Suppressor macrophage treated with lipopolysaccharide for 1 hour (primary cell): ENCODE measurements around the gene POU2F2.

Source experiments
- DNase-seq, 3 donors: peaks; one replicate each; pipeline ENCODE4 v3.0.0-alpha.2; 2020 to 2022

Gene POU2F2

DNA sequence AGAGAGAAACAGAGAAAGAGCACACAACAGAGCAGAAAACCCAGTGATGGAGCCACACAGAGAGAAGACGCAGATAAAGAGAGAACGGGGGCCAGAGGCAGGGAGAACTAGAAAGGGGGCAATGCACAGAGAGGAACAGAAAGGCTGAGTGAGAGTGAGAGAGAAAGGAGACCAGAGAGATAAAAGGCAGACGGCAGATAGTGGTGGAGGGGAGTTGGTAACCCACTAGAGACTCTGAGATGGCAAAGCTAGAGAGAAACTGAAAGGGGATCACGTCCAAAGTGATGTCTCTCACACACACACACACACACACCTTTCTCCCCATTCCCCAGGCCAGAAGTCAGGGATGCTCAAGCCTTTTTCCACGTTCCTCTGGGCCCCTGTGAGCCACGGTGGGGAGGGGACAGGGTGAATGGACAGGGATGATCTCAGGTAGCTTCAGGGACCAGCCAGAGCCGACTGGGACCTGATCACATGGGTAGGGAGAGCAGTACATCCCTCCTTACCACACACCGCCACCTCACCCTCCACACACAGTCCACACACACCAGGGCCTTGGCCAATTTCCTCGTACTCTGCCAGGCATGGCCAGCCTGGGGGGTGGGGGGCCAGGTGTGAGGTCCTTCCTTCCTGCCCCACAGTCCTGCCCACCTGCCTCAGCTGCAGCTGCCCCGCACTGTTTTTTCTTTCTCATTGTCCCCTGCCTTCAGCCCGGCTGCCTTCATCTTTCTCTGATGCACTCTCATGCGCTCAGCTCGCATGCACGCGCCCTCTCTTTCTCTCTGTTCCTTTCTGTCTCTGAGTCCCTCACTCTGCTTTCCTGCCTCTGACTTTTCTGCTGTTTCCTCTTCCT lies 22.5 kb upstream of the POU2F2 start:
- no peak for DNase-seq

DNA sequence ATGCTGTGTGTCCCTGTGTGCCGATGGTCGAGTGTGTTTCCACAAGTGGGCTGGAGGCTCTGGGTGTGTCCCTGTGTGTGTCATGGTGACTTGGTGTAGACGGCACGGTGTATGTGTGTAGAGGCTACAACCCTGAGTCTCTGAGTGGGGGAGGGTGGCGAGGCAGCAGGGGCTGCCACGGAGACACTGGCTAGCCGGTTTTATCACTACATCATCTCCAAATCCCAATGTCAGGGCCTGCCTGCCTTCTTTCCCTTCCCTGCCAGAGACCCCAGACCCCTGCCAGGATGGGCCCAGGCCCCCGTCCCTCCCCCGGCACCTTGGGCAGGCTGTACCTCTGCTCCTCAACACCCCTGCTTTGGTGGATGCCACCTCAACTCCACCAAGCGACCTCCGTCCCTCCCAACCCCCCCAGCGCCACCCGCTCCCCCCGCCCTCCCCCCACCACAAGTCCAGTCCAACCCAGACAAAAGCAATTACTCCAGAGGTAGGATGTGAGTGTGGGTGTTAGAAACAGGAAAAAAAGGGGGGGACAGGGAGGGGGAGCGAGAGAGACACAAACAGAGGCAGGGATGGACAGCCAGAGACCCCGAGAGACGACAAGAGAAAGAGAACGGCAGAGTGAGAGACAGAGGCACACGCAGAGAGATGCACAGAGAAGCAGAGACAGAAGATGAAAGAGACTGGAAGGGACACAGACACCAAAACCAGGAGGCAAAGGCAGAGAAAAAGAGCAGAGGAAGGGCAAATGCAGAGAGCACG lies 21.6 kb upstream of the POU2F2 start:
- DNase-seq: no peak

DNA sequence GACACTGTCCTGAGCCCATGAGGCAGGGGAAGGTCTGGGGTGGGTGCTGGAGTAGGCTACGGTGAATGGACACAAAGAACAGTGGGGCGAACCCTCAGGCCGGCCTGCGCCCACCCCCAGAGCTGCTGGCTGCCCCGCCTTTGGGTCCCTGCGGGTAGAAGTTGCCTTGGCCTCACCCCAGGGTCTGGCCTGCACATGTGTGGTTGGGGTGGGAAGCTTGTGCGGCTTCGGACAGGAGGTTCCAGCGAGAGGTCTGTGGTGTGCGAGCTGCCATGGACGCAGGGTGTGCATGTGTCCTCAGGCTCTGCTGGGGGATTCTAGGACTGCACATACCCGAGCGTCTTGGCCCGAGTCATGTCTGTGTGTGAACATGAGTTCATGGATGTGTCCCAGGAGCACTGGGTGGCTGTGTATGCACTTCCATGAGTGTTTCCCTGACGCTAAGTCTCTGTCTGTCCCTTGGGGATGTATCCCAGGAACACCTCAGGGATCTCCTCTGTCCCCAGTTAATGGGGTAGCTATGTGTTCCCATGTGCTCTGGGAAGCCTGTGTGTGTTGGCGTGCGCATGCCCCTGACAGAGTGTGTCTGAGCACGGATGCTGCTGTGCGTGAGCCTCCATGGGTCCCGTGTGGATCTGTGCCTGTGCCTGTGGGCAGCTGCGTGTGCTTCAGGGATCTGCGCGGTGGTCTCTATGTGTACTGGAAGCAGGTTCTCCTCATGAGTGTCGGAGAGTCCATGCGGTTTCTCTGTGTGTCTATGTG lies 20.8 kb upstream of the POU2F2 start:
- no peak for DNase-seq

DNA sequence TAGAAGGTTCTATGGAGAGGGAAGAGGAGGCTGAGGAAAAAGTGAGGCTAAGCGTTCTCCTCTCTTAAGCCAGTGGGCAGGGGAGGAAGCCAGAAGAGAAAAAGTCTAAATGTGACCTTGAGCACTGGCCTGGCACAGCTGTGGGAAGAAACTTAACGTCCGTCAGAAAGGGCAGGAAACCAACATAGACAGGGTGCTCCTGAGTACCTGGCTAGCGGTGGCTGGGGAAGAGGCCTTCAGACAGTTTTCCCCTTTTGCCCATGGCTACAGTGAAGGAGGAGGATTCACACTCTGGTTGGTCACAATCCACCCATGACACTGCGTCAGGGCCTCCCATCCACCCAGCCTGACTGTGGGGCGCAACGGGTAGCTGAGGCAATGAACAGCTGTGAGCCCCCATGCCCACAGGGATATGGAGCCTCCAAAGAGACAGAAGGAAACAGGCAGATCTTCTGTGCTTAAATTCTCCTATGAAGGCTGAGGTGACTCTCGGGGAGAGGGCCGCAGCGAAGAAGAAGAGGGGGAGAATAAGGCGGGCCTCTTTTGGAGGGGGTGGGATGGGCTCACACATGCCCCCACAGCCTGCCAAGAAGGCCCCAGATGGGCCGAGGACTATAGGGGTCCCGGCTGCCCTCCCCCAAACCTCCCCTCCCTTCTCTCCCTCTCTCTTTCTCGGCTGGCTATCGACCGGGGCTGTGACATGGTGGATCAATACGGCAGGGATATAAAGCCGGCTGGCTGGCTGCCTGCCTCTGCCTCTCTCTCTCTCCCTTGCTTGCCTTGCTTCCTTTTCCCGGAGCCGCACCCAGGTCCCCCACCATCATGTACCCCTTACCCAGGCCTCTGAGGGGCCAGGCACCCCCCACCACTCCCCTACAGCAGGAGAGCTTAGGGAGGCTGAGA lies 19.8 kb upstream of the POU2F2 start:
- DNase-seq: no peak

DNA sequence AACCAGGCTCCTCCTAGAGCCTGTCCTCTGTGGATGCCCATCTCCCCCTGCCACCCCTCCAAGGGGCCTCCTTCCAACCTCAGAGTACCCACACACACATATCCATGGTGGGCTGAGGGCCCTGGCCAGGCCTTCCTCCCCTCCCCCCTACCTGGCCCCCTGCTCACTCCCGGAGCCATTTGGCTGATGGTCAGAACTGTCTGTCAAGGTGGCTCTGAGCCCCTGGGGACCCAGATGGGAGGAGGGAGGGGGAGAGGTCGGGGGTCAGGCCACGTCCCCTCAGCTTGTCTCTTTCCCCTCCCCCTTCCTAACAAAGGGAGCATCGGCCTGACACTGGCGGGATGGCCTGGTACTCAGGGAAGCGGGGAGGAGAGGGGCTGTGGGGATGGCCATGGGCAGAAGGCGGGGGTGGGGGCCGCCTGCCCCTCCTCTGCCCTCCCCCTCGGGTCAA lies 18.7 kb upstream of the POU2F2 start:
- DNase-seq: no peak

DNA sequence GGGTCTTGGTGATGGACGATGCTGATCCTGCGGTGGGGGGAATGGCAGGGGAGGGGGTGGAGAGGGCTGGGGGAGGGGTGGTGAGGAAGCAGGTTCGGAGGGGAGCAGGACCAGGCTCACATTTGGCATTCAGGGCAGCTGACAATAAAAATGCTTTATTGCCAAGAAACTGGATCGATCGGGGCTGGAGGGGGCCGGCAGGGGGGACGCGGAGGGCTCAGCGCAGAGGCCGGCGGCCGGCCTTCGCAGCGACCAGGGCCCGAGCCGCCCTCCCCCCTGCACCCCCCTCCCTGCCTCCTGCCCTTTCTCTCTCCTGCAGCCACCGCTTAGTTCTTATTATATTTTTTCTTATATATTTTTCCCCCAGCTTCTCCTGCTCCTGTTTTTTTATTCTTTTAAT lies 18.1 kb upstream of the POU2F2 start:
- no peak for DNase-seq

DNA sequence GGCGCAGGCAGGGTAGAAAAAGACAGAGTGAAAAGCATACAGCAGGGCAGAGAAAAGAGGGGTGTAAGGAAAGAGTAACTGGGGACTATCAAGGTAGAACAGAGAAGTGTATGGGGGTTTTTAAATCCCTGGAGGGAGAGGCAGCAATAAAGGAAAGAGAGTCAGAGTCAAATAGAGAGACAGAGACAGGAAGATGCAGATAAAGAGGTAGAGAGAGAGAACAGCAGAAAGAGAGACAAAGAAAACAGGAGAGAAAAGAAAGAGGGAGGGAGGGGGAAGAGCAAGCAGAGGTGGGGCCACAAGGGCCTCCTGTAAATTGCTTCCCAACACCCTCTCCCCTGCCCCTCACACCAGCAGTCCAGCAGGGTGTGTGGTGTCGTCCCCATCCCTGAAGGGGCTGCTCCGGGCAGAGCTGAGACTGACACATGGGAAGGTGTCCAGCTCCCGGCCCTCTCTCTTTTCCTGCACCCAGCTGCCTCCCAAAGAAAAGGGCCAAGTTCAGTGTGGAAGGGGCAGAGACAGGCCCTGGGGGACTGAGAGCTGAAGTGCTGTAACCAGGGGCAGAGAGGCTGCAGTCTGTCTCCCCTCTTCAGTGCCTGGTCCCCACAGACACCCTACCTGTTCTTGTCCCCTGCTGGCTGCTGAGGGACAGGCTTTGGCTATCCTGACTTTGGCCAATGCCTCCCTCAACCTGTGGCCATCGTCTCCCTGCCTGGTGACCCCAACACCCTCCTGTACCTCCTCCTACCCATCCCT lies 17.4 kb upstream of the POU2F2 start:
- DNase-seq: no peak

DNA sequence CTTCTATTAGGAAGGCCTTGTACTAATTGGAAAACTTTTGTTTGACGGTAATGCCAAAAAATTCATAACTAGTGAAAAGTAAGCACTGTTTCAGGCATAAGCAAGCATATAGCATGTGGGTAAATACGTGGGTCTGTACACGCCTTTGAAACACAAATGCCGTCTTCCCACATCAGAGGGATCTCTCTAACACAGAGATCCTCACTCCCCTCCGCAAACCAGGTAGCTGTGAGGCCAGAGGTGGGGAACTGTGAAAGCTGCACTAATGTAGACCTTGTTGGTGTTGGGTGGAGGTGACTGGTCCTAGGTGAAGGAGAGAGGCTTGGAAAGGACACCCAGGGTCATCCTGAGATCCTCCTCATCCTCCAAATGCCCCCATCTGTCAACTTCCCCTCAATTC lies 16.0 kb upstream of the POU2F2 start:
- DNase-seq: no peak

DNA sequence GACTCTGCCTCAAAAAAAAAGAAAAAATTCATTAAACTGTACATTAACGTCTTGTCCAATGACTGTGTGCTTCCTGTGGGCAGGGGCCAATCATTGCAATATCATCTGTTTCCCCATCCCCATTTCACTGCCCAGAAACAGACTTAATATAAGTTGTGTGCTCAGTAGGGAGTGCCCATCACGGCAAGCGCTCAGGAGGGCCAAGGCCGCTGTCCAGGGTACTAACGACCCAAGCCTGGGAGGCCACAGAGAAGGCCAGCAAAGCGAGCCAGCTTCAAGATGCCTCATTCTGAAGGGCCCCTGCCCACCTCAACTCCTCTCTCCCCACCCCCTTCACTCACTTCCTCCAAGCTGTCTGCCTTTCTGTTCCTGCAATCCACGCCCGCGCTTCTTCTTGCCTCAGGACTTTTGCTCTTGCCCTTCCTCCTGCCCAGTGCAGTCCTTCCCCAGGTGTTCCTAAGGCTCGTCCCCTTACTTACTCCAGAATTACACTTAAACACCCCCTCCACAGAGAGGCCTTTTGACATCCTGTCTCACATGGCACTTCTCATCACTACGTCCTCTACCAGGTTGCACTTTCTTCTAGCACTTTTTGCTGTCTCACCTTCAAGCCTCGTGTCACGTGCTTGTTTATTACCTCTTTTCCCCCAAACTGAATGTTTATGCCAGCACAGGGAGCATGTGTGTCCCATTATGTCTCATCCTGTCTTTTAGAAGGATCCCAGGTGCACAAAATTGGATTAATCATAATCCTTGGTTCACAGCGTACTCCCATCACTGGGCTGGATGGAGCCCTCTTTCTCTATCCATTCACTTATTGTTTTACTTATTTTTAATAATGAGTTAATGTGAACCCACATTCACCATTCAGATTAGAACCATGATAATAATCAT lies 11.3 kb upstream of the POU2F2 start:
- DNase-seq: peak in 1 of 3 donors; percentile 41

DNA sequence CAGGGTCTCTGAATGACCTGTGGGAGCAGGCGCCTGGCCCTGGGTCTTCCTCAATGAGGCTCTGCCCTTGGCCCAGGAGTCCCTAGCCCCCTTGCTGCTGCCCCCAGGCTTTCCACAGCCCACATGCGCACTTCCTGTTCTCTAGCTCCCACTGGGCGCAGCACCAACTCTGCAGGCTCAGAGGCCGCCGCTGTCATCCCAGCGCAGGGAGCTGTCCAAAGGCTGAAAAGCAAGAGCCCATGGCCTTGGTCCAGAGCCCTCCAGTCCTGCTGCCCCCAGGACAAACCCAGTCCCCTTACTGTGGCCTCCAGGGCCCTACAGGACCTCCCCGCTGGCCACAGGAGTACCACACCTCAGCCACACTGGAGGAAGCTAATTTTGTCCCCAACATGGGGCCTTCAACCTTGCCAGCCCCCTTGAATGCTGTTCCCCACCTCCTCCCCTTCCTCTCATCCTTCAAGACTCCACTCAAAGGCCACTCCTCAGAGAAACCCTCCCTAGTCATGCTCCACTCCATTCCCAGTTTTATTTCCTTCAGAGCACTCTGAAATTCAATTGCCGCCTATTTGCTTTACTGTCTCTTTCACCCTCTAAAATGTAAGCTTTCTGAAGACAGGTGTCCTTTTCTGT lies 8.0 kb upstream of the POU2F2 start:
- DNase-seq: peak; percentile 75 to 89 (median 82)

DNA sequence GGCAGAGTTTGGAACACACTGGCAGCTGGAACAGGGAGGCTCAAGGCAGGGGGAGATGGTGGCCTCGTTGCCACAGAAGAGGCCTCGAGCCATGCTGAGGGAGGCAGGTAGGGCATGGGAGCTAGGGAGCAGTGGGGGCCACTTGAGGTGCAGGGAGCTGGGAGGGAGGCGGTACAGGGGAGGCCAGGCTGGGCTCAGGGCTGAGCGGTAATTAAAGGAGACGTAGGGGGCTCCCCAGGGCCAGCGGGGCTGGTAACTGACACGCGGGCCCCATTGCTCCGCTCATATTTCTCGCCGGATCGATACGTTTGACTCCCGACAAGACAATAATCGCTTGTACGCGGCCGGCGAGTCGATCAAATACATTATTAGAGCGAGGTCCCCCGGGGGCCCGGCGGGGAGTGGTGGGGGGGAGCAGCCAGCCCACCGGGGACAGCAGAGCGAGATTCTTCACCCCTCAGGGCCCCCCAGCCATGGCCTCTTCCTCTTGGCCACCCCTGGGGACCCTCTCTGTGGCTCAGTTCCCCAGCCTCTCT lies 2.4 kb upstream of the POU2F2 start:
- DNase-seq: no peak

DNA sequence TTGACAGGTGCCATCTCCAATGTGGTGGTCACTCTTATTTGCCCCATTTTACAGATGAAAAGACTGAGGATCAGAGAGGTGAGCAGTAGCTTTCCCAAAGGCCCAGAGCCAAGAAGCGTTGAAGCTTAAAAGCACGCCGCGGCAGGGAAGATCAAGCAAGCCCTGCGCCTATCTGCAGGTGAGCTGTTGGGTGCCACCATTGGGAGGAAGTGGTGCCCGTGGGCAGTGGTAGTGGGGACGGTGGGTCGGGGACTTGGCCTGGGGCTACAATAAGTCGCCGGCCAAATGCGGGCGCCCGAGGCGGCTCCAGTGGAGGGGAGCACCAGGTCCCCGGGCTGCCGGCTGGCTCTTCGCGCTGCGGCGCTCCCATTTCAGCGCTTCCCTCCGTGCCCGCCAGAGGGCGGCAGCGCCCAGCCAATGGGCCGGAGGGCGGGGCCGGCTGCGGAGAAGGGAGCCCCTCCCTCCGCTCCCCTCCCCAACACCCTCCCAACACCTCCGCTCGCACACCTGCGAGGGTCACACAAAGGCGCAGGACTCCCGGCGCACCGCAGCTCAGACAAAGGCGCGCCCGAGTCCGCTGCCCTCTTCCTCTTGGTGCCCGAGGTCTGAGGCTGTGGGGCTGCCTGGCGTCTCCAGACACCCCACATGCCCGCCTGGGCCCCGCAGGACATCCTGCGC lies 744 bp upstream of the POU2F2 start:
- DNase-seq: peak; percentile 74 to 87 (median 80)

DNA sequence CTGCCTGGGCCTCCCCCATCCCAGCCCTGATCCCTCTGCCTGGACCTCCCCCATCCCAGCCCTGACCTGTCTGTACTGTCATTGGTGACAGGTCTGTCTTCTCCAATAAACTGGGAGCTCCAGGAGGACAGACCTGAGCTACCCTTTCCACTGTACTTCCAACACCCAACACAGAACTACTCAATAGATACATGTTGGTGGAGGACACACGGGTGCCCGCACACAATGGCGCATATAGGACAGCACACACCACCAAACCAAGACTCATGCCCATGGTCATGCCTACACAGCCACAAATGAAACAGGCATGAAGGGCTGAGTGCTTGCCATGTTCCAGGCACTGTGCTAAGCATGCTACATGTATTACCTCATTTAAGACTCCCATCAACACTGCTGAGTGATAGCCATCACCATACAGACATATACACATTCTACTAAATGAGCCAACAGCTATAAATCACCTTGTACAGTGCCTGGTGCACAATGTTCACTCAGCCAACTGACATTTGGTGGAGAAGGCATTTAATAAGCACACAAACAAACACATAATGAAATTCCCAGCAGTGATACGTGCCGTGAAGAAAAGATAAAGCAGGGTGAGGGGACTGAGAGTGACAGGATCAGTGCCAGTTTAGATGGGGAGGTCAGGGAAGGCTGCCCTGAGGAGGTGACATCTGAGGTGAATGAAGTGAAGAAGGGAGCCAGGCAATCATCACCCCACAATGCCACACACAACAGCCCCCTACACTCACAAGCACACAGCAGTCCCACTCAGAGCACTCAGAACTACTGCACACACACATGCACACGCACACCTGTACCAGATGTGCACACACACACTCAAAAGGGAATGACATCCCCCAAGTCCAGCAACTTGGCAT lies 857 bp downstream of the POU2F2 start:
- peak in 1 of 3 donors; percentile 14 for DNase-seq

DNA sequence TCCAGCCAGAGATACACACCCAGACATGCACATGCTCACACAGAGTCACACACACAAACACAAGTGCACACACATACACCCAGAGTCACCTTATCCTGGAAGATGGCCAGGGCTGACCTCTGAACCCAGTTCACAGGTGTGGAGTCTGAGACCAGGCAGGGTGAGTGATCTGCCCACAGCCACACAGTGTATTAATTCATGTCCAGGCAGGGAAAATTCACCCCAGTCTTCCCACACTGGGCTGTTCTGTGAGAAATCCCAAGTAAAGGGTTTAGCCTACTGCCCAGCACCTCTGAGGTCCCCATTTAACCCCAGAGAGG lies 2.0 kb downstream of the POU2F2 start:
- DNase-seq: peak in 1 of 3 donors; percentile 16

DNA sequence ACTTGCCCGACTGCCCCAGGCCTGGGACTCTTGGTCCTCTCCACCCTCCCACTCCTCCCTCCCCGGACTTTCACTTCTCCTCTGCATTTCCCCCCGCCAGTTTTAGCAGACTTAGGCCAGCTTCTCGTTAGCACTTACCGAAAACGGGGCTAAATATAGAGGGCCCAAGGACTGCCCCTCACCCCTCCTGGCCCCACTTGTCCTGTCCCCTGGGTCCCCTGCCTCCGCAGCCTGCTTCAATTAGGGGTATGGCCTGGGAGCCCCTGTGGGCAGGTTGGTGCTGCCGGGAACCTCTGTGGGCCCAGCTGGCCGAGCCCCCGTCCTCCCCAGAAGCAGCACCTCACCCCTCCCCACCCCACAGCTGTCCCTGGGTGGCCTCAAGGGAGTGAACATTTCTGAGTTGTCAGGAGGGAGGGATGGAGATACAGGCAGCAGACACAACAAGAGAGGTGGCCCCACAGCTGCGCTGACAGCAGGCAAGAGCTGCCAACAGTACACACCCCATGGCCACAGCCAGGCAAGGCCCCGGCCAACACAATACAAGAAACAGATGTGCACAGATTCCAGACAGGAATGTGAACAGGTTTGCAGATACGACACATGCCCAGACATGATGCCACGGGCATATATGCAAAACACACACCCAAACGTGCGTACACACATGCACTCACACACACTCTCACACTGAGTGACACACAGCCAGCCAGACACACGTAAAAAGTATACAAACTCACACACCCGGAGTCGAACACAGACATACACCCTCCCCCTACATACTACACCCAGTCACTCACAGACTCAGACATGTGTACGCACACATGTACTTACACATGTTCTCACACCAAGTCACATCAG lies 2.6 kb downstream of the POU2F2 start:
- peak; percentile 86 to 89 (median 88) for DNase-seq

DNA sequence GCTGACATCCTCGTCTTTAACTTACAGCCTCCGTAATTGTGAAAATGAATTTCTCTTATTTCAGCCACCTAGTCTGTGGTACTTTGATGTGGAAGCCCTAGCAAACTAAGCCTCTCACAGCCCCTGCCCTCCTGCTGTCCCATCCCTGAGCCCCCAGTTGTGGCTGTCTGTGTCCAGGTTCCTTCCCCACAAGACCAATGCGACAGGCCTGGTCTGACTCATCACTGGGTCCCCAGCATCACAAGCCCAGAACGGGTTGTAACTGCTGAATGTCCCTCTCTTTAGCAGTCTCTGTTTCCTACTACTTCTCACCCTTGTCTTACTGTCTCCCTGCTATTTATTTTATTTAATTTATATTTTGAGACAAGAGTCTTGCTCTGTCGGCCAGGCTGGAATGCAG lies 5.7 kb downstream of the POU2F2 start:
- DNase-seq: peak; percentile 46 to 61 (median 60)

DNA sequence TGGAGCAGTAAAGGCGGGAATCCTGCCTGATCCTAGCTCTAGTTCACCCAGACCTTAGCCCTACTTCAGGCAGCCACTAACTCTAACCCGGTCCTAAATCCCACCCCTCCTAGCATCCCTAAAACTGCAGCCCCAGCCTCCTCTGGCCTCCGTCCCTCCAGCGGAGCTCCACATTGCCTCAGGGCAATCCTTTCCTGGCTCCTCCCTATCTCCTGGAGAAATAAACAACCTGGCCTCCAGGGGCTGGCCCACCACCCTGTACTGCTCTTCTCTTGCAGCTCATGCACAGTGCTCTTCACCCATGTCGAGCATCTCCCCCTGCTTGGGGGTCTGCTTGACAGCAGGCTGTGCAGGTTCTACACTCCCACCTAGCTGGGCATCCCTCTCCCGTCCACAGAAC lies 6.7 kb downstream of the POU2F2 start:
- no peak for DNase-seq
